NCI-H2196 treated with DMSO at 0.1 percent for 48 hours (cell line): Measurements from ENCODE around the gene ALDH1B1.

ENCODE experiments used
- DNase-seq: peaks from one replicate; lab custom pipeline; 2025; ENCODE audit not compliant: unreplicated experiment; lab: John Stamatoyannopoulos, UW

Gene ALDH1B1

GRCh38 chr9:38413283-38413682 lies 20.8 kb downstream of the ALDH1B1 start:
- no peak for DNase-seq

GRCh38 chr9:38414040-38414723 lies 21.7 kb downstream of the ALDH1B1 start:
- DNase-seq: no peak

GRCh38 chr9:38415856-38416255 lies 23.4 kb downstream of the ALDH1B1 start:
- DNase-seq: no peak

- no peak for DNase-seq
Measured at GRCh38 chr9:38416461-38416860, 24.0 kb downstream of the ALDH1B1 start.

GRCh38 chr9:38417003-38417945 lies 24.8 kb downstream of the ALDH1B1 start:
- no peak for DNase-seq

- DNase-seq: no peak
Measured at GRCh38 chr9:38418366-38418765, 25.9 kb downstream of the ALDH1B1 start.

GRCh38 chr9:38419181-38419580 lies 26.7 kb downstream of the ALDH1B1 start:
- DNase-seq: no peak

- no peak for DNase-seq
Measured at GRCh38 chr9:38421498-38422211, 29.2 kb downstream of the ALDH1B1 start.

GRCh38 chr9:38422555-38423260 lies 30.2 kb downstream of the ALDH1B1 start:
- DNase-seq: no peak

GRCh38 chr9:38423273-38423972 lies 30.9 kb downstream of the ALDH1B1 start:
- no peak for DNase-seq

- peak; percentile 53 for DNase-seq
Measured at GRCh38 chr9:38423973-38424843, 31.7 kb downstream of the ALDH1B1 start, which contains the start of gene IGFBPL1. Gene IGFBPL1 (minus strand): TSS chr9:38424454. CDS start chr9:38424424, 30 bp downstream.

- DNase-seq: no peak
Measured at GRCh38 chr9:38424918-38425317, 32.4 kb downstream of the ALDH1B1 start.

- no peak for DNase-seq
Measured at GRCh38 chr9:38428062-38428461, 35.6 kb downstream of the ALDH1B1 start.

- no peak for DNase-seq
Measured at GRCh38 chr9:38431116-38431515, 38.6 kb downstream of the ALDH1B1 start.

- no peak for DNase-seq
Measured at GRCh38 chr9:38432922-38433510, 40.5 kb downstream of the ALDH1B1 start.

GRCh38 chr9:38434365-38434764 lies 41.9 kb downstream of the ALDH1B1 start:
- DNase-seq: no peak

- DNase-seq: no peak
Measured at GRCh38 chr9:38434853-38435252, 42.4 kb downstream of the ALDH1B1 start.

GRCh38 chr9:38435521-38435920 lies 43.0 kb downstream of the ALDH1B1 start:
- DNase-seq: no peak

GRCh38 chr9:38436708-38437107 lies 44.2 kb downstream of the ALDH1B1 start:
- DNase-seq: no peak
